Testis (tissue), 2 donors: ENCODE results near the gene LRRK1.

Source experiments
- CTCF ChIP-seq, 3 experiments: fragments of 450-650 bp in 2 of 3; fragments of 200-600 bp in 1 of 3; sonication (generic) in 1 of 3; IDR thresholded peaks; one replicate each; pipeline ENCODE4 v1.5.1; 2016 to 2019; ENCODE audit warnings: antibody characterized with exemption in 3 of 3, mild to moderate bottlenecking in 2 of 3, moderate library complexity in 1 of 3
- POLR2A ChIP-seq: fragments of 450-650 bp; IDR thresholded peaks from one replicate; pipeline ENCODE4 v1.6.1; 2017; ENCODE audit warnings: antibody characterized with exemption, mild to moderate bottlenecking, moderate library complexity

DNA sequence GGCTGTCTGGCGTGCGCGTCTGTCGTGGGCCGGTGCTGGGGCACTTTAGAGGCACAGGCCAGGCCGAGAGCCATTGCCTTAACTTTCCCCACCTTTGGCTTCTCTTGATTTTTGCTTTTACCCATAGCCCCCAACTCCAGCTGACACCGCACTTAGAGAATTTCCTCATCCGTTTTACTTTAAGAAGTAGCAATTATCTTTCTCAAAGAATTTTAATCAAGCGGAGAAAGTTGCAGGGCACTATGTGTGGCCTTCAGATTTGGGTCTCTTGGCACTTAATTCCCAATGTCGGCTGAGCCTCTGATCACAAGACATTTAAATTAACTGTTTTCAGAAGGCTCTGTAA lies 38.3 kb upstream of the LRRK1 start:
- TF ChIP-seq POLR2A (no peak), CTCF (IDR thresholded peaks at IDR 0.05) (no peak)
